ENCODE data around the gene FBXO5.
"Not testable (repeated sequence)": the region's sequence is repeated elsewhere in the genome, so short reads cannot be mapped to it uniquely, and the experiment has no call there.

Gene FBXO5

DNA sequence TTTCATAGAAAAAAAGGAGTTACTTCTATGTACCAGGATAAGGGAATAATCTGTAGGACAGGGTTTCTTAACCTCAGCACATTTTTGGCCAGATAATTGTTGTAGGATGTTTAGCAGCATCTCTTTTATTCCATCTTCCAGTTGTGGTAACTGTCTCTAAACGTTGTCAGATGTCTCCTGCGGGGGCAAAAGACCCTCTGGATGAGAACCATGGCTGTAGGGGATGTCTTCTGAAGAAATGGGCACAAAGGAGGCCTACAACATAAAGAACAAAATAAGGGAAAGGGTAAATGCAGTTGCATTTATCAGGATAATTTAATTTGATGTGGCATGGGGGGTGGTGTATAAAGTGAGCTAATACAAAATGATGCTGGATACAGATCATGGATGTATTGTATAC lies 4.1 kb upstream of the FBXO5 start:
- no peak for DNase-seq

- not testable (repeated sequence) for DNase-seq
Measured at GRCh38 chr6:152985300-152985699, 2.5 kb upstream of the FBXO5 start.

DNA sequence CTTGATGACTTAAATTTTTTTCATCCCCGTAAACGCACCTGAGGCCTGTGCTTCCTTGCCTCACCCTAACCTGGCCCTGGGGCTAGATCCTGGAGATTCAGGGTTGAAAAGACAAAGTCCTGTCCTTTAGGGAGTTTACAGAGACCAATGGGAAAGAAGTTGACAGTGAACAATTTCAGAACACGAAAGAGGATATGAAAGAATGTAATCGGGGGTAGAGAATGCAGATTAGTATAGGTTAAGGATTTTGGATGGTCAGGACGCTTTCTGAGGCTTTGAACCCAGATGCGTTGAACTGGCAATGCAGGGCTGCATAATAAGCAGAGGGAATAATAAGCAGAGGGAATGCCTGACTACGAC lies 1.7 kb upstream of the FBXO5 start:
- no peak for DNase-seq

GRCh38 chr6:152983637-152984512 lies 1.0 kb upstream of the FBXO5 start:
- no peak for DNase-seq

DNA sequence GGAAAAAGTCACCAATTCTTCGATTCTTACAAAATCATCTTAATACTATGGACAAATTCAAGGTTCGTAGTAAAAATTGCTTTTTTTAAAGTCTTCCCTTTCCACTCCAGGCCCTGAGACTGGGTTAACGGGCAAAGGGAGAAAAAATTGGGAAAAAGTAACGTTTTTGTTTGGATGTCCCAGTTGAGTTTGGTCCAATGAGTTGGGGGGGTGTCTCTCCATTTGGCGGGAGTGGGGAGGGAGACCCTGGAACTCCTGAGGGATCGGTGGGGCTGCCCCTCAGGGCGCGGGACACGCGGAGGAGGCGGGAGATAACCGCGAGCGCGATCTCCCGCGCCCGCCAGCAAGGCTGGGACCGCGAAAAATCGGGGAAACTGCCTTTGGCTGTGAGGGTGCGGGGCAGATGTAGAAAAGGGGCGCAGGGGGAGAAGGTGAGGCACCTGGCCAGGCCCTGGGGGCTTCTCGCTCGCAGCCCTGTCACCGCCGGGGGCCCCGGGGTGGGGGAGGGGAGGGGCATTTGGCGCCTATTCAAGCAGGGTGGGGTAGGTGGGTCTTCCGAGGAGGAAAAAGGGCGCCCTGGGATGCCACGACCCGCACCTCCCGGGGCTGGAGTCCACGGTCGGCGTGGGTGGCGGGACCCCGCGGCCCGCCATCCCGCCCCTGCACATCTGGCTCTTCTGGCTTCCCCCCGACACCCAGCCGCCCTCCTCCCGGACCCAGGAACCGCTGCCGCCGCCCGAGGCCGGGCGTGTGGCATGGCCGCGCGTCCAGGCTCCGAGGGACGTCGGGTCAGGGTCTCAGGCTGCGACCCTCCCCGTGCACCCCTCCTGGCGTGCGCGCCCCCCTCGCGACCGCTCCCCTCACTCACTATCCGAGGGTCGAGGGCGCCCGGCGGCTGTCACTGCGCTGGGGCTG lies 595 bp downstream of the FBXO5 start:
- DNase-seq: no peak

DNA sequence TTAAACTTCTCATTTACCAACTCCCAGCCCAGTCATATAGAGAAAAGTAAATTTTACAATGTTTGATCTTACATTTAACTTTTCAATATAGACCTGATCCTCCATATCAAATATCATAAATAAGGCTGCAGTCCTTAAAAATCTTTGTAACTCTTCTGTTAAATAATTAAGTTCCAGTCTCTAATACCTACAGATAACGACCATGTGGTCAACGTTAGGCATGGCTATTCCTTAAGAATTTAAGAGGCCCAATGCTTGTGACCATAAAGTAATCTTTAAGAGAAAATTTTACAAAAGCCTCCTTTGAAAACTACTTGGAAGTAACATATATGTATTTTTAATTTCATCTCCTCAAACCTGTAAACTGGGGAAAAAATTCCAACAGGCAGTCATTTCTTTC lies 1.6 kb downstream of the FBXO5 start:
- DNase-seq: no peak

DNA sequence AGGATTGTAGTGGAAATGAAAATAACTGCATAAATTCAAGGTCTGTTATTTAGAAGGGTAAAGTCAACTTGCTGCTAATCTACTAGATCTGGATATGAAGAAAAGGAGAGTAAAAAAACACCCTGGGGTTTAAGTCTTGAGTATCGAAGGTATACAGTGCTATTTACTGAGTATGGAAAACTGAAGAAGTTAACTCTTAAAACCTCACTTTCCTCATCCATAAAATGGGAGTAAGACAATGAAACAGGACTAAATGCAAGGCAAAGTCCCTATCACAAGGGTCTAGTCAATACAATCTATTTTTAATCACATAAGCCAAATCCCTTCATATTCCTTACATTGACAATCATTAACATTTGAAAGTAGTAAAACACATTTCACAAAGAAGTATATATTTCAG lies 2.2 kb downstream of the FBXO5 start:
- no peak for DNase-seq

DNA sequence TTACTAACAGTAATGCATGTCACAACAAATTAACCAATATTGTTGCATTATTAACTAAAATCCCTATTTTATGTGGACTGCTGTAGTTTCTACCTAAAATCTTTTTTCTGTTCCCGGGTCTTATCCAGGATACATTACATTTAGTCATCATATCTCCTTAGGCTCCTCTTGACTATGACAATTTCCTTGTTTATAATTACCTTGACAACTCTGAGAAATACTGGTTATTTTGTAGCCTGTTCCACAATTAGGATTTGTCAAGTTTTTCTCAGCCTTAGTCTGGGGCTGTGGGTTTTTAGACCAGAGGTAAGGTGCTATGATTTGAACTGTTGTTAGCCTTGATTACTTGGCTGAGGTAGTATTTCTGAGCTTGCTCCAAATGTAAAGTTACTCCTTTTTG lies 3.7 kb downstream of the FBXO5 start:
- no peak for DNase-seq

DNA sequence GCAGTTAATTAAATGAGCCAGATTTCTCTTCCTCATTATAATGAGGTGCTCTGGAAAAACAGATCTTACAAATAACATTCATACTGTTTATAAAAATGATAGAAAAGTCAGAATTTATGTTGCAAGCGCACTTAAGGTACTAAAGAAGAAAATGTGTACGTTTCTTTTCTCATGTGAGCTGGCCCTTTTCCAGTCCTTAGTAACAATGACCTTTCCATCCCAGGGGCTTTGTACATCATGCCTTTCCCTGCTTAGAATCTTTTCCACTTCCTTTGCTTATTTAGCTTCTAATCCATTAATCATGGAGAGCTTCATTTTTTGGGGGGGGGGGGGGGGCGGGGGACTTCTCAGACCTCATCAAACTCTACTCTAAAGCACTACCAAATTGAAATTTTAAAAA lies 4.8 kb downstream of the FBXO5 start:
- DNase-seq: no peak

- DNase-seq: no peak
Measured at GRCh38 chr6:152977556-152977955, 5.3 kb downstream of the FBXO5 start.

DNA sequence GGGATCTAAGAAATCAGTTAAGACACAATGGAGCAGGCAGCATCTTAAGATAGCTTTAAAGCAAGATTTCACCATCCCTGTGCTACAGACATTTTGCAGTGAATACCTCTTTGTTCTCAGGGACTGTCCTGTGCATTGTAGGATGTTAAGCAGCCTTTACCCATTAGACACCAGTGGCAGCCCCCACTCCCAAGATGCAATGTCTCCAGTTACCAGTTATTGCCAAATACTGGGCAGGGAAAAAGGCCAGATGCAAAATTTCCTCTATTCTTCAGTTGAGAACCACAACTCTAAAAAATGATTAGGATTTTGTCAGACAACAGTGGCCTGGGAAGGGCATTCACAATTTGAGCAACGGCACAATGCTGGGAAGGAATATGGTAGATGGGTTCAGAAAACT lies 6.1 kb downstream of the FBXO5 start:
- no peak for DNase-seq

DNA sequence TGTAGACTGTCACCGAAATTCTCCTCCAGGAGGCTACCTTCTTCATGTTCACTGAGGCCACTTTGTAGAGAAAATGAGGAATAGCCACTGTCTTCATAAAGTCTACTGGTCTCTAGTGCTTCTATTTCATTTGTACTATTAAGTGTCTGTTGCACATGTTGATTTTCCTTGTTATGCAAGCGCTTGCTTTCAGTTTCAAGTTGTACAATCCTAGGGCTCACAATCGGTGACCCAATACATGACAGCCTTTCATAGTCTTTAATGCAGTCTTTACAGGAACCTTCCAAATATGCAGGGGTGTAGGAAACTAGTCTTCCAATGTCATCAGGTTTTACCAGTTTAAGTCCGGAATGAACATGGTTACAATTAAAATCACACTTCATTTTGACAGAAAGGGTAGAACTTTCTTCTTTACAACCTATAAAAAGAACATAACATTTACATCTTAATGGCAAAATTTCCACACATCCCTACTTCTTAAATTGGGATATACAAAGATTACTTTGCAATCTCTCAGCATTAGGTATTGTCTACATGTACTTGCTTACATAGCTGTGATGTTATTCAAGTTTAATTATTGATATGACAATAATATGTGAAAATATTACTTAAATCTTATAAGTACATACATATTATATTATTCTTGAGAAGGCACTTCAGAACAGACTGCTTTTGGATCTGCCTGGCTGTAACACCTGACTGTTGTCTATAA lies 7.5 kb downstream of the FBXO5 start:
- DNase-seq: no peak

GRCh38 chr6:152973916-152974315 lies 8.9 kb downstream of the FBXO5 start:
- no peak for DNase-seq

DNA sequence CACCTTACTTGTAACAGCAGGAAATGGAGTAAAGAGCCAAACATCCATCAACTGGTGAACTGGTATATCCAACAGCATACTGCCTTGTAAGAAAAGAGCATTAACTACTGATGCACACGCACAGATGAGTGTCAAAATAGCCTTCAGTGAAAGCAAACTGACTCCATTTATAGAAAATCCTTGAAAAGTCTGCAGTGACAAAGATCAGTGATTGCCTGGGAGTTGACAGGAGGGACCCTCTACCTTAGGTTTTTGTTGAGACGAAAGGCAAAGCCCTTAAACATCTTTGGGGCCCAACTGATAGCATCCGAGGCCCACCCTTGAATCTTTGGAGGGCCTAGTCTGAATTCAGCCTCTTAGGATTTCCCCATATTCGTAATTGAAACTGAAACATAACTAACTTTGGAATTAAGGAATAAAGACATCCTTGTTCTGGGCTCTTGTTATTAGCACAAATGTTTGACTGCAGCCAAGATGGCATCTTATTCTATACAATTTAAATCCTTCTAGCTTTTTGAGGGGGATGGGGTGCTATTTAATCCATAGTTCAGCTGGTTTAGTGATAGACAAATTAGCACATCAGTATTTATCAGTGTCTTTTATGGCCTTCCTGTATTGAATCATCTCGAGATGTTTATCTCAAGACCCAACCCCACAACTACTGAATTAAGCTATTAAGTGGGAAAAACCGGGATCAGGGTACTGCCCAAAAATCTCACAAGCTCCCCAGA lies 13.0 kb downstream of the FBXO5 start:
- DNase-seq: no peak

DNA sequence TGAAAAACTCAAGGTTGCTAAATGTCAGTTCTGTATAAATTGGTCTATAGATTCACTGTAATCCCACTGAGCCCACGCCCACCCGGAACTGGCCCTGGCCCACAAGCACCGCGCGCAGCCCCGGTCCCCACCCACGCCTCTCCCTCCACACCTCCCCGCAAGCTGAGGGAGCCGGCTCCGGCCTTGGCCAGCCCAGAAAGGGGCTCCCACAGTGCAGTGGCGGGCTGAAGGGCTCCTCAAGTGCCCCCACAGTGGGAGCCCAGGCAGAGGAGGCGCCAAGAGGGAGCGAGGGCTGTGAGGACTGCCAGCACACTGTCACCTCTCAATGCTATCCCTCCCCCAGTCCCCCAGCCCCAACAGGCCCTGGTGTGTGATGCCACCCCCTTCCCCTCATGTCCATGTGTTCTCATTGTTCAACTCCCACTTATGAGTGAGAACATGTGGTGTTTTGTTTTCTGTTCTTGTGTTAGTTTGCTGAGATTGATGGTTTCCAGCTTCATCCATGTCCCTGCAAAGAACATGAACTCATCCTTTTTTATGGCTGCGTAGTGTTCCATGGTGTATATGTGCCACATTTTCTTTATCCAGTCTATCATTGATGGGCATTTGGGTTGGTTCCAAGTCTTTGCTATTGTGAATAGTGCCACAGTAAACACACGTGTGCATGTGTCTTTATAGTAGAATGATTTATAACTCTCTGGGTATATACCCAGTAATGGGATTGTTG lies 16.5 kb downstream of the FBXO5 start:
- DNase-seq: not testable (repeated sequence)

DNA sequence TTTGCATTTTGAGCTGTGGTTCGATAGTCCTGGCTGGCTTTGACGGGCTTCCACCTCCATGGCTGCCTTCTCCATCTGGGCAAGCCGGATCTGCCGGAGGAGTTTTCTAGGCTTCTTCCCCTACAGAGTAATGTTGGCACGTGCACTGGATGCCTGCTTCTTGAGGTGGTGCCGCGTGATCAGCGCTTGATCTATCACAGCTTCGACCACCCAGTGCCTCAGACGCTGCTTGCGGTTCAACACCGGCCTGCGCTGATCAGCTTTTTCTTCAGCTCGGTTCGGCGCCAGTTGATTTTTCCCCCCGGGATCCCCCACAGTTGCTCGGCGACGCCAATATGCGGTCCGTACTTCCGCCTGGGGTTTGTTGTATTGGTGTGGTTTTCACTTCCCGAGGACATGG lies 23.5 kb downstream of the FBXO5 start:
- DNase-seq: no peak

DNA sequence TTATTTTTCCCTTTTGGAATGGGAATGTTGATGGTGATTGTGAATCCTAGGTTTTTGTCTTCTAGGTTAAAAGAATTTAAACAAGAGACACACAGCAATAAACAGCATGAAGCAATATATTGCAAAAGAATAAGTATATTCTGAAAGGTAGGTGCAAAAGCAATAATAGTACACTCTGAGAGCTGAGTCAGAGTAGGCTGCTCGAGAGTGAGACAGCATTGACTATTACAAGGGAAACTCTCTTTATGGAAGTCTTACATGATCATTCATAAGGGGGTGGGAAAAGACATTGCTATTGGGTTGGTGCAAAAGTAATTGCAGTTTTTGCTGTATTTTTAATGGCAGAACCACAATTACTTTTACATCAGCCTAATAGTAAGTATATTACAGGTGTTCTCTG lies 25.0 kb downstream of the FBXO5 start:
- DNase-seq: no peak

DNA sequence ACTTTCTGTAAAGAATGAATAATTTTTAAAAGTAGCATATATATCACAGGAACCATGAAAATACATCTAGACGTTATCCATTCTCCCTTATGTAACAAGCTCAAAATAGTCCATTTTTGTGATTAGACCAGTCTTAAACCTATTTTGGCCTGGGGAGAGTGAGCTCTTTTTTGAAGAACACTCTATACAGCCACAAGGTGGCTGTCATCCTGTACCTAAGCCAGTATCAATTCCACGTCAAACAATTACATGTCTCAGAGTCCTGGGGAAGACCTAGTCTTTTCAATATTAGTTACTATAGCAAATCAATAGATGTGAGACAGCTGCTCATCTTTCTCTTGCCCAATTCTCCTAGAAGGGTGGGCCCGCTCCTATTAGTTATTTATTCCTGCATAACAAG lies 28.4 kb downstream of the FBXO5 start:
- DNase-seq: no peak

DNA sequence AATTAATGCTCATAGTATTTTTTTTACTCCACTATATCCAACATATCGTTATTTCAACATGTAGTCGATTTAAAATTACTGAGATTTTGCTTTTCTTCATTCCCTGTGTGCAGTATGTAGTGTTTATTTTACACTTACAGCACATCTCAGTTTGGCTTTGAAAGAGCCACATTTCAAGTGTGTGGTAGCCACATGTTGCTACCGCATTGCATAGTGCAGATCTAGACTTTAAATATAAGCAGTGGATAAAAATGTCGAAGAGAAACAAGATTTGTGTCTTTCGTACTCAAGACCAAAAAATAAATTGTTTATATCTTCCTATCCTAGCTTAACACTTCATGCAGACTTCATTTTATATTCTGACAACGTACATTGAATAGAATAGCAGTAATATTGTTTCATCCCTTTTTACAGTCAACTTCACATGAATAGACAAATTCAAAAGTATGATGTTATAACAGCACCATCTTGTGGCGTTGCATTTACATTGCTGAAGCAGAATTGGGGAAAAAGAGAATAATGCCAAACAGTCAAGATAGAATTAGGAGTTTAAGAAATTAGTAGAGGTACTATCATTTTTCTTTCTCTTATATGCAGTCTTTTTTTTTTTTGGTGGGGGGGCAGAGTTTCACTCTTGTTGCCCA lies 29.9 kb downstream of the FBXO5 start:
- peak; percentile 22 for DNase-seq

GRCh38 chr6:152952045-152952444 lies 30.8 kb downstream of the FBXO5 start:
- DNase-seq: no peak

- no peak for DNase-seq
Measured at GRCh38 chr6:152950240-152950639, 32.6 kb downstream of the FBXO5 start.
